Thoracic aorta (tissue), 2 donors: ENCODE data around the gene TCP1. TPM values are rescaled to one million over a fixed set of nuclear protein-coding genes. Genes with fewer than 3 reads are reported as not detected.
"Not testable (repeated sequence)": the region's sequence is repeated elsewhere in the genome, so short reads cannot be mapped to it uniquely, and the experiment has no call there.

ENCODE experiments used
- ATAC-seq: fragments of 150-250 bp; one replicate; pipeline ENCODE4 v1.8.0; 2017; ENCODE audit warnings: low read depth; ENCODE audit not compliant: insufficient number of reproducible peaks, low FRiP score
- DNase-seq: peaks from one replicate; pipeline ENCODE4 v3.0.0-alpha.2; 2020; ENCODE audit warnings: low spot score
- H3K27ac ChIP-seq, 2 donors: fragments of 200-600 bp; sonication (generic); 1 replicate in 1 of 2; 2 replicates in 1 of 2; pipeline ENCODE4 v1.5.1; 2016; ENCODE audit warnings: mild to moderate bottlenecking in 2 of 2, moderate library complexity in 2 of 2
- H3K27me3 ChIP-seq: fragments of 200-600 bp; sonication (generic); replicated peaks from 2 replicates; pipeline ENCODE4 v1.6.0; 2016; ENCODE audit warnings: mild to moderate bottlenecking; ENCODE audit not compliant: insufficient read depth
- H3K36me3 ChIP-seq: fragments of 200-600 bp; sonication (generic); one replicate; pipeline ENCODE4 v1.5.1; 2016
- H3K4me1 ChIP-seq, 2 donors: fragments of 200-600 bp; sonication (generic); 1 replicate in 1 of 2; 2 replicates in 1 of 2; pipeline versions ENCODE4 v1.5.1 to v1.6.0; 2016; ENCODE audit warnings: low read depth in 2 of 2, mild to moderate bottlenecking in 1 of 2; ENCODE audit not compliant: control insufficient read depth in 1 of 2
- H3K4me3 ChIP-seq: fragments of 200-600 bp; sonication (generic); 2 replicates; pipeline ENCODE4 v1.5.1; 2016; ENCODE audit warnings: mild to moderate bottlenecking
- H3K9me3 ChIP-seq: fragments of 200-600 bp; sonication (generic); 2 replicates; pipeline ENCODE4 v1.5.1; 2016
- CTCF ChIP-seq: fragments of 200-600 bp; sonication (generic); IDR thresholded peaks from one replicate; pipeline ENCODE4 v1.5.1; 2019; ENCODE audit warnings: antibody characterized with exemption
- total RNA-seq, 2 donors: library from RNA; depleted of rRNA; stranded (reverse); fragments of >200 nt; gene quantifications; one replicate each; pipeline versions ENCODE4 v1.1.0 to v1.2.3, GENCODE V29; 2016

The TCP1 gene
- total RNA-seq, 2 donors from 2014 or later = 112 to 138 TPM

GRCh38 chr6:159821726-159822125 is 32.3 kb upstream of the TCP1 start:
- Histone ChIP-seq H3K36me3 (no peaks in the 10 kb centered on the region), H3K4me1 (no peaks in the 10 kb centered on the region), H3K27me3 (no peaks in the 10 kb centered on the region), H3K27ac (no peak overlapping the region), H3K9me3 (no peaks in the 10 kb centered on the region), H3K4me3 (no peak overlapping the region)
- DNase-seq (no peak), ATAC-seq (no peak)
- no peak for TF ChIP-seq CTCF

- Histone ChIP-seq H3K27ac (no peak overlapping the region), H3K4me3 (no peak overlapping the region), H3K27me3 (no peaks in the 10 kb centered on the region), H3K4me1 (no peaks in the 10 kb centered on the region), H3K9me3 (no peaks in the 10 kb centered on the region), H3K36me3 (no peaks in the 10 kb centered on the region)
- TF ChIP-seq CTCF = no peak
- DNase-seq (no peak), ATAC-seq (no peak)
These were observed 31.7 kb upstream of the TCP1 start for GRCh38 chr6:159821122-159821521.

DNA sequence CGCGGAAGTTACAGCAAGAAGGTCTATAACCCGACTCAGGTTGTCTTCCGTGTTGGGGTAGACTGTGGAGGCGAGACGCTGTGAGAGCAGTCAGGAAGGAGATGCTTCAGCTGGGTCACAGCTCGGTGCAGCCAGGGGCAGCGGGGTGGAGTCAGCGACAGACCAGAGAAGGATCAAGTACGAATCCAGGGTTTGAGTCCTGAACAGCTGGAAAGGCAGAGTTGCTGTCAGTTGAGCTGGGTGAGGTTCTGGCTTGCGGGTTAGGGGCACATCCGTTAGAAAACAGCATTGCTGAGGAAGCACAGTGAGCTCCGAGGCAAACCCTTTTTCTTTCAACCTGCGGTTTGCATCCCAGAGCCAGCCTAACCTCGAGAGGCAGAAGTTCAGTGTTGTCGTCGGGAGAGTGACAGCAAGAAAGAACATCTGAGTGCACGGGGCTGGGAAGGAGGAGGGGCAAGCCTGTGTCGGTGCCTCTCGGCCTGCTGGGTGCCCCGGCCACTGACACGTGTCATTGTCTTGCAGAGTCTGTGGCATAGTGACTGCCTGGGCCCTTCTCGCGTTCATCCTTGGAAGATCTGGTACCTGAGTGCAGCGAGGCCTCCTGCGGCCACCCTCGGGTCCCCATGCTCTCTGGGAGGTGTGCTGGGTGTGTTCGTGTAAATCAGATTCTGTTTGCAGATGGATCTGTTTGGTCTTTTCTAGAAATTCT is 30.7 kb upstream of the TCP1 start:
- DNase-seq = no peak
- Histone ChIP-seq H3K4me3 (no peak overlapping the region), H3K27ac (no peak overlapping the region), H3K27me3 (no peaks in the 10 kb centered on the region), H3K36me3 (no peaks in the 10 kb centered on the region), H3K9me3 (no peaks in the 10 kb centered on the region), H3K4me1 (no peaks in the 10 kb centered on the region)
- no peak for TF ChIP-seq CTCF
- no peak for ATAC-seq

DNA sequence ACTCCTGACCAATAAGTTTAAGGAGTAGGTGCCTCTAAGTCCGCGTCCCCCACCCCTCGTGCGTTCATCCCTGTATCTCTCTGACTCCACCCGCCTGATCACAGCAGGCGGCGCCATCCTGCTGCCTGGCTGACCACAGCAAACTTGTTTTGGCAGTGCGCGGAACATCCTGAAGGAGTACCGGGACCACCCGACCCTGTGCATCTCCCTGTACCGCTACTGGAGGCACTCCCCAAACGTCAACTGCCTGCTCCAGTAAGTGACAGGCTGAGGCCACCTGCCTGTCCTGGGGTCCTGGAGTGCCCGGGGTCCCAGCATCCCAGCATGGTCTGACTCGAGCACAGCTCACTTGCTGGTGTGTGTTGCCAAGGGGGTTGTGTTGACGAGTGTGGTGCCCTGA is 29.7 kb upstream of the TCP1 start:
- H3K36me3 ChIP-seq = no peaks in the 10 kb centered on the region
- TF ChIP-seq CTCF = no peak
- ATAC-seq (no peak), DNase-seq (no peak)
- no peaks in the 10 kb centered on the region for H3K9me3 ChIP-seq
- H3K27me3 ChIP-seq = no peaks in the 10 kb centered on the region
- H3K4me1 ChIP-seq = no peaks in the 10 kb centered on the region
- H3K4me3 ChIP-seq = no peak overlapping the region
- no peak overlapping the region for H3K27ac ChIP-seq

GRCh38 chr6:159817951-159818739 is 28.7 kb upstream of the TCP1 start:
- Histone ChIP-seq H3K27me3 (no peaks in the 10 kb centered on the region), H3K27ac (no peak overlapping the region), H3K4me3 (no peak overlapping the region), H3K9me3 (no peaks in the 10 kb centered on the region), H3K36me3 (no peaks in the 10 kb centered on the region), H3K4me1 (no peaks in the 10 kb centered on the region)
- no peak for DNase-seq
- no peak for TF ChIP-seq CTCF
- ATAC-seq = no peak

DNA sequence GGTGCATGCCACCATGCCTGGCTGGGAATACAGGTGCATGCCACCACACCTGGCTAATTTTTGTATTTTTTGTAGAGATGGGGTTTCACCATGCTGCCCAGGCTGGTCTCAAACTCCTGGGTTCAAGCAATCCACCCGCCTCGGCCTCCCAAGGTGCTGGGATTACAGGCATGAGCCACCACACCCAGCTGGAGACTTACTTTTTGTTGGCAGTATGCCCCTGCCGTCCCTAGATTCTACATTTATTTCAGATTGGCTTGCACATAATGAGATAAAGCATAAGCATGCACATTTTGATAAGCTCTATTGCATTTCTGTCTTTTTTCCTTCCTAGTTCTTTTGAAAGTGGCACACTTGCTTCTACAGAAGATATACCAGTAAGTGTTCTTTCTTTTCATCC is 27.4 kb upstream of the TCP1 start:
- not testable (repeated sequence) for H3K27me3 ChIP-seq, DNase-seq, H3K27ac ChIP-seq, H3K36me3 ChIP-seq, H3K4me1 ChIP-seq, H3K4me3 ChIP-seq, H3K9me3 ChIP-seq, ATAC-seq
